IMR-90 (cell line): ENCODE results near the gene DCLRE1C. TPM values are rescaled to one million over a fixed set of nuclear protein-coding genes. Genes with fewer than 3 reads are reported as not detected.

Experiments
- ATAC-seq: fragments of 200-7000 bp; cut with Tn5 transposase; 2 replicates; pipeline ENCODE4 v1.9.1; 2020; ENCODE audit warnings: low read depth, mild to moderate bottlenecking, moderate library complexity
- BruUV-seq: library from RNA; stranded (reverse); fragments of 400-500 nt; replicated peaks from 2 replicates; lab custom pipeline; 2021; lab: Mats Ljungman, UMichigan
- CTCF ChIA-PET: fragments of 300-600 bp; formaldehyde crosslinking; extraction: SDS; loops from one replicate; lab custom pipeline; 2021; ENCODE audit warnings: antibody characterized with exemption; lab: Yijun Ruan, JAX
- POLR2A ChIA-PET: fragments of 300-600 bp; sonication (Branson Sonifier 250); formaldehyde crosslinking; loops from one replicate; lab custom pipeline; 2022; ENCODE audit warnings: antibody characterized with exemption; ENCODE audit not compliant: unreplicated experiment; lab: Charles Lee
- DNase-seq: peaks from one replicate; pipeline ENCODE4 v3.0.0; 2013
- H2AFZ ChIP-seq: replicated peaks from 2 replicates; pipeline ENCODE3; 2013; ENCODE audit warnings: low read length, mild to moderate bottlenecking; ENCODE audit not compliant: poor library complexity
- H2AK5ac ChIP-seq: 2 replicates; pipeline ENCODE4 v1.6.1; 2013; ENCODE audit warnings: low read depth, low read length, inconsistent platforms
- H2AK9ac ChIP-seq: replicated peaks from 2 replicates; pipeline ENCODE3; 2013; ENCODE audit warnings: mild to moderate bottlenecking, low read depth, low read length, moderate library complexity; ENCODE audit not compliant: poor library complexity
- H2BK120ac ChIP-seq: 2 replicates; pipeline ENCODE4 v1.6.1; 2013; ENCODE audit warnings: low read depth, low read length, inconsistent platforms
- H2BK15ac ChIP-seq: 3 replicates; pipeline ENCODE4 v1.6.1; 2013; ENCODE audit warnings: low read depth, low read length, inconsistent platforms
- H2BK20ac ChIP-seq: 2 replicates; pipeline ENCODE4 v1.6.1; 2013; ENCODE audit warnings: low read depth, mild to moderate bottlenecking, inconsistent platforms, low read length, moderate library complexity
- H2BK5ac ChIP-seq: 2 replicates; pipeline ENCODE4 v1.6.1; 2013; ENCODE audit warnings: mild to moderate bottlenecking, low read depth, low read length, inconsistent platforms; ENCODE audit not compliant: poor library complexity, severe bottlenecking
- H3K14ac ChIP-seq: replicated peaks from 2 replicates; pipeline ENCODE4 v1.6.1; 2013; ENCODE audit warnings: low read depth, low read length, inconsistent platforms
- H3K18ac ChIP-seq: 2 replicates; pipeline ENCODE4 v1.6.1; 2013; ENCODE audit warnings: low read depth, low read length, control low read depth
- H3K23ac ChIP-seq: 2 replicates; pipeline ENCODE4 v1.6.1; 2013; ENCODE audit warnings: low read depth, low read length, inconsistent platforms
- H3K27ac ChIP-seq: 2 replicates; pipeline ENCODE4 v1.5.1; 2013; ENCODE audit warnings: mild to moderate bottlenecking, control low read depth, low read length; ENCODE audit not compliant: insufficient read depth
- H3K27me3 ChIP-seq: 2 replicates; pipeline ENCODE4 v1.6.1; 2013; ENCODE audit warnings: low read length; ENCODE audit not compliant: control insufficient read depth, insufficient read depth
- H3K36me3 ChIP-seq: 2 replicates; pipeline ENCODE4 v1.6.1; 2013; ENCODE audit warnings: low read length, mixed read lengths; ENCODE audit not compliant: control insufficient read depth, insufficient read depth
- H3K4ac ChIP-seq: 2 replicates; pipeline ENCODE4 v1.6.1; 2013; ENCODE audit warnings: low read depth, low read length, inconsistent platforms
- H3K4me1 ChIP-seq: 2 replicates; pipeline ENCODE4 v1.6.1; 2013; ENCODE audit warnings: low read length, mixed read lengths; ENCODE audit not compliant: control insufficient read depth, insufficient read depth
- H3K4me2 ChIP-seq: 2 replicates; pipeline ENCODE4 v1.6.1; 2013; ENCODE audit warnings: low read depth, mild to moderate bottlenecking, control low read depth, low read length, moderate library complexity
- H3K4me3 ChIP-seq: 2 replicates; pipeline ENCODE4 v1.5.1; 2013; ENCODE audit warnings: low read depth, mild to moderate bottlenecking, control low read depth, low read length, moderate library complexity; ENCODE audit not compliant: insufficient read depth
- H3K56ac ChIP-seq: 2 replicates; pipeline ENCODE4 v1.6.1; 2013; ENCODE audit warnings: low read length, inconsistent platforms; ENCODE audit not compliant: insufficient read depth; ENCODE audit errors: extremely low read depth
- H3K79me1 ChIP-seq, 2 experiments: 2 replicates each; pipeline ENCODE4 v1.6.1; 2013; ENCODE audit warnings: low read length in 2 of 2, inconsistent platforms in 1 of 2, low read depth in 1 of 2
- H3K9ac ChIP-seq: 2 replicates; pipeline ENCODE4 v1.6.1; 2013; ENCODE audit warnings: low read depth, low read length, control low read depth
- H3K9me1 ChIP-seq: 2 replicates; pipeline ENCODE4 v1.6.1; 2013; ENCODE audit warnings: low read length, inconsistent platforms; ENCODE audit not compliant: insufficient read depth
- H3K9me3 ChIP-seq: 2 replicates; pipeline ENCODE4 v1.6.1; 2013; ENCODE audit warnings: low read length; ENCODE audit not compliant: control insufficient read depth, insufficient read depth
- H4K20me1 ChIP-seq: 2 replicates; pipeline ENCODE4 v1.6.1; 2013; ENCODE audit warnings: low read length, inconsistent platforms; ENCODE audit not compliant: insufficient read depth
- H4K5ac ChIP-seq: 2 replicates; pipeline ENCODE4 v1.6.1; 2013; ENCODE audit warnings: mild to moderate bottlenecking, low read depth, low read length, control low read depth
- H4K8ac ChIP-seq, 2 experiments: 2 replicates each; pipeline ENCODE4 v1.6.1; 2013; ENCODE audit warnings: low read depth in 2 of 2, low read length in 2 of 2, control low read depth in 1 of 2, inconsistent platforms in 1 of 2
- H4K91ac ChIP-seq: 2 replicates; pipeline ENCODE4 v1.6.1; 2013; ENCODE audit warnings: low read depth, low read length, inconsistent platforms; ENCODE audit not compliant: insufficient read depth
- BHLHE40 ChIP-seq: fragments of 150-350 bp; IDR thresholded peaks from 2 replicates; pipeline ENCODE4 v1.6.1; 2016; ENCODE audit warnings: mild to moderate bottlenecking, low read depth, low read length
- CTCF ChIP-seq: conservative IDR thresholded peaks from 2 replicates; pipeline ENCODE4 v1.5.1; 2012; ENCODE audit warnings: mild to moderate bottlenecking, low read depth, low read length, improper control_type of control experiment
- ELK1 ChIP-seq: fragments of 150-350 bp; IDR thresholded peaks from 2 replicates; pipeline ENCODE4 v1.6.1; 2016; ENCODE audit warnings: low read depth, mild to moderate bottlenecking, low read length, moderate library complexity, borderline replicate concordance
- MAFK ChIP-seq: IDR thresholded peaks from 2 replicates; pipeline ENCODE4 v1.6.1; 2012; ENCODE audit warnings: low read depth, low read length, improper control_type of control experiment
- MAZ ChIP-seq: IDR thresholded peaks from 2 replicates; pipeline ENCODE4 v1.6.1; 2012; ENCODE audit warnings: low read depth, mild to moderate bottlenecking, low read length, improper control_type of control experiment, moderate library complexity, borderline replicate concordance
- NFE2L2 ChIP-seq: fragments of 150-350 bp; IDR thresholded peaks from 2 replicates; pipeline ENCODE4 v1.6.1; 2016; ENCODE audit warnings: low read depth, mild to moderate bottlenecking, low read length
- RCOR1 ChIP-seq: IDR thresholded peaks from 2 replicates; pipeline ENCODE4 v1.6.1; 2012; ENCODE audit warnings: mild to moderate bottlenecking, low read length, improper control_type of control experiment; ENCODE audit not compliant: insufficient replicate concordance
- USF2 ChIP-seq: fragments of 150-350 bp; IDR thresholded peaks from 2 replicates; pipeline ENCODE4 v1.6.1; 2017; ENCODE audit warnings: mild to moderate bottlenecking, antibody characterized with exemption, low read length, low read depth
- WGBS, 2 experiments: methylation state at CpG; one replicate each; pipeline versions ENCODE4 v1.1.5 to v1.1.7; 2013; ENCODE audit warnings: missing lambda C conversion rate in 2 of 2; ENCODE audit not compliant: insufficient read length in 1 of 2; ENCODE audit errors: extremely low coverage in 2 of 2; 5-methylcytosine and 5-hydroxymethylcytosine counted together
- dilution Hi-C: fragments of 300-500 bp; cut with HindIII; formaldehyde crosslinking; loops from one replicate; pipeline ENCODE4 v1.14.3; 2018; ENCODE audit warnings: low sequenced_read_pairs; ENCODE audit not compliant: unreplicated experiment
- in situ Hi-C: fragments of 300-500 bp; cut with MboI; formaldehyde crosslinking; loops from 3 replicates; pipeline ENCODE4 v1.14.3; 2019; ENCODE audit warnings: low sequenced_read_pairs, inconsistent platforms, mixed read lengths
- intact Hi-C: fragments of 100-400 bp; cut with micrococcal nuclease; formaldehyde crosslinking; loops from 2 replicates; pipeline ENCODE4 v1.10.0; 2022
- polyA plus RNA-seq, 3 experiments: library from polyadenylated mRNA; depleted of rRNA; stranded (reverse); fragments of >200 nt; gene quantifications; 2 replicates each; pipeline ENCODE4 v1.2.3, GENCODE V29; 2012; ENCODE audit warnings: low replicate concordance in 1 of 3
- total RNA-seq: library from RNA; depleted of rRNA; stranded (reverse); fragments of >200 nt; gene quantifications from 2 replicates; pipeline ENCODE4 v1.2.3, GENCODE V29; 2012

The DCLRE1C gene
- total and polyA plus RNA-seq, 2 of the 4 experiments (the other 2 are of a cell fraction) = 2.9 to 8.1 TPM

GRCh38 chr10:14873090-14873760 is 80.7 kb downstream of the DCLRE1C start:
- Histone ChIP-seq H2AK5ac (no peak overlapping the region), H3K18ac (no peak overlapping the region), H3K27me3 (no peaks in the 10 kb centered on the region), H4K91ac (no peak overlapping the region), H3K56ac (no peak overlapping the region), H2AFZ (no peak overlapping the region), H2BK20ac (no peak overlapping the region), H3K79me1 (peaks cover 18 to 34% of the 10 kb centered on the region in 2 experiments), H4K5ac (no peak overlapping the region), H3K4ac (no peak overlapping the region), H3K14ac (no peak overlapping the region), H3K4me2 (no peak overlapping the region), H3K9me3 (no peaks in the 10 kb centered on the region), H4K8ac (no peak overlapping the region), H3K4me3 (no peak overlapping the region), H2BK5ac (peak overlapping the region; percentile 41), H3K9ac (no peak overlapping the region), H2AK9ac (no peak overlapping the region), H3K9me1 (peaks cover 12% of the 10 kb centered on the region), H2BK15ac (no peak overlapping the region), H4K20me1 (peaks cover 1% of the 10 kb centered on the region; the same call in 1 of the 2 replicates), H3K23ac (no peak overlapping the region), H3K36me3 (peaks cover 5% of the 10 kb centered on the region), H3K4me1 (peaks cover 7% of the 10 kb centered on the region), H3K27ac (no peak overlapping the region), H2BK120ac (no peak overlapping the region)
- CTCF ChIA-PET = interaction anchor here (0.6 kb wide), 1 partner anchor 259 kb away, joined by 5 read pairs; no protein-coding TSS in a partner anchor
- POLR2A ChIA-PET = no interaction called here
- BruUV-seq = no TSS peak
- TF ChIP-seq BHLHE40 = no peak
- TF ChIP-seq MAFK = no peak
- no peak for TF ChIP-seq CTCF
- no peak for TF ChIP-seq NFE2L2
- no peak for TF ChIP-seq ELK1
- TF ChIP-seq RCOR1 = no peak
- TF ChIP-seq MAZ = no peak
- no peak for TF ChIP-seq USF2
- in situ Hi-C loops = no loop called here
- dilution Hi-C loops = no loop called here
- WGBS, 2 experiments = no CpG with 5 or more reads among the region's 2 CpGs
- peak; percentile 22; the same call in 1 of the 2 replicates for ATAC-seq
- intact Hi-C loops = loop anchor here (10.0 kb wide), 1 partner anchor 232 kb away; no protein-coding TSS in a partner anchor
- DNase-seq = peak; percentile 73
